ENCODE measurements around the gene SSPN. TPM values are rescaled to one million over a fixed set of nuclear protein-coding genes. Genes with fewer than 3 reads are reported as not detected.

The SSPN gene
- total and polyA plus RNA-seq, 9 of the 15 experiments (the other 6 are each of a cell fraction or from before 2014, with no cell fraction given), result 0.40 TPM; not detected in 8

DNA sequence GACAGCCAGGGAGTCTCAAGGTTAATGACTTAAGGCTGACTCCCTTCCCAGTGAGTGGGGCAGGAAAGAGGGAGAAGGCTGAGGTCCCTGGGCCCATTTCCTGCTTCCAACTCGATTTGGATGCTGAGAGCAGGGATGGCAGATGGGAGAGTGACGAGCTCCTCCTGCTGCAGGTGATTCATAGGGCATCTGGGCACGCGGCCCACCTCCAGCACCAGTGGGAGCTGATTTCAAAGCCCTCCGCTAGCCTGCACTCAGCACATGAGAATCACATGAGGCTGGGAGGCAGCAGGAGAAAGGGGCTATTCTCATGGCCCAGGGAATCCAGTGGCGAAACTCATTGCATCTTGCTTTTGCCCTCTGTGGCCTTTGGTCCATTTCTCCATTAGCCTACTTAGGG lies 90.8 kb downstream of the SSPN start:
- H3K9ac ChIP-seq (ENCODE audit: insufficient read depth in 1 of 2, low read depth in 2 of 2, low read length in 2 of 2), result no peak overlapping the region
- no peak for FAIRE-seq
- DNase-seq (ENCODE audit: extremely low read depth in 1 of 4, low spot score in 3 of 4), result no peak
- no peak overlapping the region for H2AFZ ChIP-seq (ENCODE audit: low read depth, low read length)
- no peaks in the 10 kb centered on the region for H3K9me1 ChIP-seq (ENCODE audit: control insufficient read depth, insufficient read depth, low read length)
- 35% methylated on average over 6 of the region's 6 CpGs for WGBS (ENCODE audit: insufficient coverage, low coverage, missing lambda C conversion rate)
- POLR2A ChIA-PET, result no interaction called here
- H3K4me2 ChIP-seq (ENCODE audit: insufficient read depth, low read length), result no peak overlapping the region
- H3K4me1 ChIP-seq (replicated peaks in 1 of 2; ENCODE audit: control insufficient read depth in 2 of 2, insufficient read depth in 2 of 2, low read length in 2 of 2), result no peaks in the 10 kb centered on the region; a peak in 1 of 5 replicates
- no peaks in the 10 kb centered on the region for H4K20me1 ChIP-seq (replicated peaks; ENCODE audit: control insufficient read depth, insufficient read depth, low read length)
- BruUV-seq (replicated peaks), result no TSS peak
- CTCF ChIA-PET (ENCODE audit: low intra/inter-chr PET ratio), result no interaction called here
- H3K27me3 ChIP-seq (ENCODE audit: control insufficient read depth in 2 of 2, insufficient read depth in 2 of 2, low read length in 2 of 2), result no peaks in the 10 kb centered on the region; a peak in 1 of 5 replicates
- no peaks in the 10 kb centered on the region for H3K79me2 ChIP-seq (ENCODE audit: control insufficient read depth, insufficient read depth, low read length)
- ATAC-seq, result no peak
- in situ Hi-C loops (cut with MboI) (no loop called here), intact Hi-C loops (cut with micrococcal nuclease) (no loop called here)
- H3K27ac ChIP-seq (ENCODE audit: extremely low read depth, low read depth, low read length), result no peak overlapping the region
- H3K36me3 ChIP-seq (ENCODE audit: control insufficient read depth, insufficient read depth, low read length), result no peaks in the 10 kb centered on the region
- no peaks in the 10 kb centered on the region for H3K9me3 ChIP-seq (replicated peaks; ENCODE audit: control insufficient read depth, insufficient read depth, low read depth, low read length)
- no peak overlapping the region for H3K4me3 ChIP-seq
- TF ChIP-seq, protein P1, sequence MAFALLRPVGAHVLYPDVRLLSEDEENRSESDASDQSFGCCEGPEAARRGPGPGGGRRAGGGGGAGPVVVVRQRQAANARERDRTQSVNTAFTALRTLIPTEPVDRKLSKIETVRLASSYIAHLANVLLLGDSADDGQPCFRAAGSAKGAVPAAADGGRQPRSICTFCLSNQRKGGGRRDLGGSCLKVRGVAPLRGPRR (CRISPR knock-in tag; IDR thresholded peaks at IDR 0.05), result no peak
- TF ChIP-seq RBM14 (IDR thresholded peaks at IDR 0.05; ENCODE audit: borderline replicate concordance, insufficient read depth, low read depth, low read length), result no peak
- no peak for TF ChIP-seq TEAD2 (tag; IDR thresholded peaks at IDR 0.05)
- no peak for TF ChIP-seq MYBL2 (IDR thresholded peaks at IDR 0.05; ENCODE audit: low read depth)
- TF ChIP-seq MYBL2 (CRISPR knock-in tag; IDR thresholded peaks at IDR 0.05; ENCODE audit: borderline replicate concordance), result no peak
- TF ChIP-seq MTA3 (IDR thresholded peaks at IDR 0.05; ENCODE audit: borderline replicate concordance), result no peak
- TF ChIP-seq, protein P2, sequence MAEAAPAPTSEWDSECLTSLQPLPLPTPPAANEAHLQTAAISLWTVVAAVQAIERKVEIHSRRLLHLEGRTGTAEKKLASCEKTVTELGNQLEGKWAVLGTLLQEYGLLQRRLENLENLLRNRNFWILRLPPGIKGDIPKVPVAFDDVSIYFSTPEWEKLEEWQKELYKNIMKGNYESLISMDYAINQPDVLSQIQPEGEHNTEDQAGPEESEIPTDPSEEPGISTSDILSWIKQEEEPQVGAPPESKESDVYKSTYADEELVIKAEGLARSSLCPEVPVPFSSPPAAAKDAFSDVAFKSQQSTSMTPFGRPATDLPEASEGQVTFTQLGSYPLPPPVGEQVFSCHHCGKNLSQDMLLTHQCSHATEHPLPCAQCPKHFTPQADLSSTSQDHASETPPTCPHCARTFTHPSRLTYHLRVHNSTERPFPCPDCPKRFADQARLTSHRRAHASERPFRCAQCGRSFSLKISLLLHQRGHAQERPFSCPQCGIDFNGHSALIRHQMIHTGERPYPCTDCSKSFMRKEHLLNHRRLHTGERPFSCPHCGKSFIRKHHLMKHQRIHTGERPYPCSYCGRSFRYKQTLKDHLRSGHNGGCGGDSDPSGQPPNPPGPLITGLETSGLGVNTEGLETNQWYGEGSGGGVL (CRISPR knock-in tag; IDR thresholded peaks at IDR 0.05), result no peak
- no peak for TF ChIP-seq FOXP1 (CRISPR knock-in tag; IDR thresholded peaks at IDR 0.05)
- TF ChIP-seq, protein P3, sequence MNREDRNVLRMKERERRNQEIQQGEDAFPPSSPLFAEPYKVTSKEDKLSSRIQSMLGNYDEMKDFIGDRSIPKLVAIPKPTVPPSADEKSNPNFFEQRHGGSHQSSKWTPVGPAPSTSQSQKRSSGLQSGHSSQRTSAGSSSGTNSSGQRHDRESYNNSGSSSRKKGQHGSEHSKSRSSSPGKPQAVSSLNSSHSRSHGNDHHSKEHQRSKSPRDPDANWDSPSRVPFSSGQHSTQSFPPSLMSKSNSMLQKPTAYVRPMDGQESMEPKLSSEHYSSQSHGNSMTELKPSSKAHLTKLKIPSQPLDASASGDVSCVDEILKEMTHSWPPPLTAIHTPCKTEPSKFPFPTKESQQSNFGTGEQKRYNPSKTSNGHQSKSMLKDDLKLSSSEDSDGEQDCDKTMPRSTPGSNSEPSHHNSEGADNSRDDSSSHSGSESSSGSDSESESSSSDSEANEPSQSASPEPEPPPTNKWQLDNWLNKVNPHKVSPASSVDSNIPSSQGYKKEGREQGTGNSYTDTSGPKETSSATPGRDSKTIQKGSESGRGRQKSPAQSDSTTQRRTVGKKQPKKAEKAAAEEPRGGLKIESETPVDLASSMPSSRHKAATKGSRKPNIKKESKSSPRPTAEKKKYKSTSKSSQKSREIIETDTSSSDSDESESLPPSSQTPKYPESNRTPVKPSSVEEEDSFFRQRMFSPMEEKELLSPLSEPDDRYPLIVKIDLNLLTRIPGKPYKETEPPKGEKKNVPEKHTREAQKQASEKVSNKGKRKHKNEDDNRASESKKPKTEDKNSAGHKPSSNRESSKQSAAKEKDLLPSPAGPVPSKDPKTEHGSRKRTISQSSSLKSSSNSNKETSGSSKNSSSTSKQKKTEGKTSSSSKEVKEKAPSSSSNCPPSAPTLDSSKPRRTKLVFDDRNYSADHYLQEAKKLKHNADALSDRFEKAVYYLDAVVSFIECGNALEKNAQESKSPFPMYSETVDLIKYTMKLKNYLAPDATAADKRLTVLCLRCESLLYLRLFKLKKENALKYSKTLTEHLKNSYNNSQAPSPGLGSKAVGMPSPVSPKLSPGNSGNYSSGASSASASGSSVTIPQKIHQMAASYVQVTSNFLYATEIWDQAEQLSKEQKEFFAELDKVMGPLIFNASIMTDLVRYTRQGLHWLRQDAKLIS (CRISPR knock-in tag; IDR thresholded peaks at IDR 0.05), result no peak
- TF ChIP-seq NFE2 (IDR thresholded peaks at IDR 0.05; ENCODE audit: low read depth), result no peak
- no peak for TF ChIP-seq NRF1 (conservative IDR thresholded peaks at IDR 0.05 in 1 of 2, IDR thresholded peaks at IDR 0.05 in 1 of 2)
- TF ChIP-seq, protein P4, sequence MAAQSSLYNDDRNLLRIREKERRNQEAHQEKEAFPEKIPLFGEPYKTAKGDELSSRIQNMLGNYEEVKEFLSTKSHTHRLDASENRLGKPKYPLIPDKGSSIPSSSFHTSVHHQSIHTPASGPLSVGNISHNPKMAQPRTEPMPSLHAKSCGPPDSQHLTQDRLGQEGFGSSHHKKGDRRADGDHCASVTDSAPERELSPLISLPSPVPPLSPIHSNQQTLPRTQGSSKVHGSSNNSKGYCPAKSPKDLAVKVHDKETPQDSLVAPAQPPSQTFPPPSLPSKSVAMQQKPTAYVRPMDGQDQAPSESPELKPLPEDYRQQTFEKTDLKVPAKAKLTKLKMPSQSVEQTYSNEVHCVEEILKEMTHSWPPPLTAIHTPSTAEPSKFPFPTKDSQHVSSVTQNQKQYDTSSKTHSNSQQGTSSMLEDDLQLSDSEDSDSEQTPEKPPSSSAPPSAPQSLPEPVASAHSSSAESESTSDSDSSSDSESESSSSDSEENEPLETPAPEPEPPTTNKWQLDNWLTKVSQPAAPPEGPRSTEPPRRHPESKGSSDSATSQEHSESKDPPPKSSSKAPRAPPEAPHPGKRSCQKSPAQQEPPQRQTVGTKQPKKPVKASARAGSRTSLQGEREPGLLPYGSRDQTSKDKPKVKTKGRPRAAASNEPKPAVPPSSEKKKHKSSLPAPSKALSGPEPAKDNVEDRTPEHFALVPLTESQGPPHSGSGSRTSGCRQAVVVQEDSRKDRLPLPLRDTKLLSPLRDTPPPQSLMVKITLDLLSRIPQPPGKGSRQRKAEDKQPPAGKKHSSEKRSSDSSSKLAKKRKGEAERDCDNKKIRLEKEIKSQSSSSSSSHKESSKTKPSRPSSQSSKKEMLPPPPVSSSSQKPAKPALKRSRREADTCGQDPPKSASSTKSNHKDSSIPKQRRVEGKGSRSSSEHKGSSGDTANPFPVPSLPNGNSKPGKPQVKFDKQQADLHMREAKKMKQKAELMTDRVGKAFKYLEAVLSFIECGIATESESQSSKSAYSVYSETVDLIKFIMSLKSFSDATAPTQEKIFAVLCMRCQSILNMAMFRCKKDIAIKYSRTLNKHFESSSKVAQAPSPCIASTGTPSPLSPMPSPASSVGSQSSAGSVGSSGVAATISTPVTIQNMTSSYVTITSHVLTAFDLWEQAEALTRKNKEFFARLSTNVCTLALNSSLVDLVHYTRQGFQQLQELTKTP (IDR thresholded peaks at IDR 0.05; ENCODE audit: low read depth in 1 of 2, partially characterized antibody in 2 of 2), result no peak

Measured in K562 (cell line).